HG03457 (cell line): Measurements from ENCODE around the gene GTPBP10.

Source experiments
- ATAC-seq: cut with Tn5 transposase; IDR thresholded peaks from one replicate; pipeline ENCODE4 v1.9.1; 2021; ENCODE audit warnings: moderate number of reproducible peaks; ENCODE audit not compliant: unreplicated experiment

The GTPBP10 gene

DNA sequence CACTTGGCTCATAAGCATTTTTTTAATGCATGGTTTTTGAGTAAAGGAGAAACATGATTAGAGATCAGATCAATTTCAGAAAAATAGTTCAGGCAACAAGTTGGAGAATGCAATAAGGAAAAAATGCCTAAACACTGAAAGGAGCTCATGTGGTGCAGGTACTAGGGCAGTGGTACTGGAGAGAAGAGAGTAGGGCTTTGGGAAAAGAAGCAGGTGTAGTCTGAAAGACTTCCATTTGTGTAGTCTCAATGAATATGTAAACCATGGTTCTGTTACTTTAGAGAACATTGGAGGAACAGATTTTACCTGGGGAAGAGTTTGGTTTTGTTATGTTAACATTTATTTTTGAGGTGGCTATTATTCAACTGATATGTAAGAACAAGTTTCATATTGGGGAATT, 5.5 kb downstream of the GTPBP10 start:
- ATAC-seq = no peak

DNA sequence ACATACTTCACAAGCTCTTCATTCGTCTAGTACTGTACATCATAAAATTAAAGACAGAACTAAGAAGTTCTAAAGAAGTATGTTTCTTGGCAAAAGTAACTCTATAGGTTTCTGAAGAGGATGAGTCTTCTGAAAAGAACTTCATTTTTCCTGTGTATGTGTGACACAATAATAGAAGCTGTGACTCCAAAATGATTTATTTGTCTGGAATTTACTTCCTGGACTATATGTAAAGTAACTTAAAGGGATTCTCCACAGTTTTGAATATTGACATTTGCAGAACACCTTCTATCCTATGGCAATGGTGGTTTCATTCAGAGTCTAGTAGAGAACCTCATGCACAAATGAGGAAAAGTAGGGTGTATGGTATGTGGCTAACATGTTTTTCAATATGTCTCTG, 36.9 kb downstream of the GTPBP10 start:
- ATAC-seq = no peak

DNA sequence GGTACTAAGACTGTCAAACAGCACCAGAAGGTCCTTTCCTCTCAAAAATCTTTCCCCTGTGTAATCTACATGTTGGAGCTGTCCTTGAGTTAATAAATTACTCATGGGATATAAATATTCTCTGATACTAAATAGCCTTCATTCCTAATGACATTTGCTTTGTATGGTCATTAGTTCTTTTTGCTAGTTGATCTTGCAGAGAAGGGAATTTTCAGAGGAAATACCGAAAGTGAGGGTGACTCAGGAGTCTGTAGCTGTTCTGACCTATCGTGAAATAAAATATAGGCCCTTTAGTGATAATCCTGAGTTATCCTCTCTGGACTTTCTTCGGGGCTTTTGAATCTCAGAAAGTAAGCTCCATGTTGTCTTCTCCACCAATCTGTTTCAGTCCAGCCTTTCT, 37.3 kb downstream of the GTPBP10 start:
- ATAC-seq = no peak

DNA sequence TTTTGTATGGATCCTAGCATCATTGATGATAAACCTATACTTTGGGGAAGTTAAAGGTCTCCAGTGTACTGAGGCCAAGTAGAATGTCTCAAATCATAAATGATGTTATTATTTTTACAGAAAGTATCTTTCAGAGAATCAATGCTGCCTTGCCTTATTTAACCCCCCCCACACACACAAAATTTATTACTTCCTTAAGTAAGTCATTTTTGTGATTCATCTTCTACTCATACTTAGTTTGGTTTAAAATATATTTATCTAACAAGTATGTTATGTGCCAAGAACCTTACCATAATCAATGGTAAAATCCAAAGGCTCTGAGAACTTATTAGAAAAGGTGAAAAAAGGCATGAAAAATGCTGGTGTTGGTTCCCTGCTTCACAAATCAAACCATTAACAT, 37.9 kb downstream of the GTPBP10 start:
- no peak for ATAC-seq

DNA sequence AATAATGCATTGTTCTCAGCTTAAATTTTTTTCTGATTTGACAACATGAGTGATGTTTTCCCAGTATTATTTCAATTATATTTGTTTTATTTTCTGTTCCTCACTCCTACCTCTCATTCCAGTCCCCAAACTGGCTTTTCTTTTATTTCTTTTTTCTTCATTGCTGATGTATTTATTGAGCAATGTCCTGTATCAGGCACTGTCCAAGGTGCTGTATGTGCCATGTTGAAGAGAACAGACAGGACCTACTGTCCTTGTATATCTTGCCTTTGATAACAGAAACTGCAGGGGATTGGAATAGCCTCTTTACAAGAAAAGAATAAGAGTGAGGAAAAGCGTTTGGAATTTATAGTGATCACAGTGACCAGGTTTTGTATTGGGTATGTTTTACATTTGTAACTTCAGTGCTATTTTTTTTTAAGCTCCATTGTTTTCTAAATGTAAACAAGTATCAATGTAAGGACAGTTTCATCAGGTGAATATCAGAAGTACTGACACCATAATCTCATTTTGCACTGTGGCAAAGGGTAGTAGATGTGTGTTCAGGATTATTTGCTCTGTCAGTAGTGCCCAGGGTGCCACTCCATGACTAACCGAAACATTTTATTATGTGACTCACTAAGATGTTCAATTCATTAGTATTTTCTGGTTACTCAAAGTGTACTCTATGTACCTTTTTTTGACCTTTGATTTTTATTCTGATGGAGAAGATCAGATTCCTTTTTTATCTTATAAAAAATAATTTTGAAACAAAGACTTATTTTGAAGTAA, 41.1 kb downstream of the GTPBP10 start:
- no peak for ATAC-seq

DNA sequence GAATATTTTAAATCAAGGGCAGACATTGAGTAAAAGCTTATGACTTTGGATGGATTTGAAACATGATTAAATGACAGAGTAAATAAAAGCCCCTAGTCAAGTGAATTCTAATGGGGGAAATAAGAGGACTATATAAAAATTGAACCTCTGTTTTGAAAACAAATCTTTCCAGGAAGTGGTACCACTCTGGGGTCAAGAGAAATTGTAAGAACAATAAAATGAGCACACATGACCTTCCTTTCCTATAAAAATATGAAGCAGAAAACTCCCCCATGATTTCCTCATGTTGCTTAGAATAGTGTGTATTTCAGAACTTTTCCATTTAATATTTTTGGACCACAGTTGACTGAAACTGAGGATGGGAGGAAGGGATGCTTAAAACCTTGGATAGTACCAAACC, 44.4 kb downstream of the GTPBP10 start:
- no peak for ATAC-seq

DNA sequence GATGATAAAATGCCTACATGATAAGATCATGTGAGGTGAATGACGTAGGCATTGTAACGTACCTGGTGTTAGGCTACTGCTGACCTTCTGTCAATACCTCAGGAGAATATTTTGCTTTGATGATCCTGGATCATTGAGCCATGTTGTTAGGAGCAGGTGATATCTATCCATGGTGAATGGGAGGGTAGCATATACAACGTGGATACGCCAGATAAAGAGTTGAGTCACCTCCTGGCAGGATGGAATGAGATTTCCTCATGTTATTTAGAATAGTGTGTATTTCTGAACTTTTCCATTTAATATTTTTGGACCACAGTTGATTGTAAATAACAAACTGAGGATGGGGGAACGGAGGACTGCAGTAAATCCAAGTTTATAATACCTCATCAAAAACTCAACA, 45.0 kb downstream of the GTPBP10 start:
- ATAC-seq = no peak

DNA sequence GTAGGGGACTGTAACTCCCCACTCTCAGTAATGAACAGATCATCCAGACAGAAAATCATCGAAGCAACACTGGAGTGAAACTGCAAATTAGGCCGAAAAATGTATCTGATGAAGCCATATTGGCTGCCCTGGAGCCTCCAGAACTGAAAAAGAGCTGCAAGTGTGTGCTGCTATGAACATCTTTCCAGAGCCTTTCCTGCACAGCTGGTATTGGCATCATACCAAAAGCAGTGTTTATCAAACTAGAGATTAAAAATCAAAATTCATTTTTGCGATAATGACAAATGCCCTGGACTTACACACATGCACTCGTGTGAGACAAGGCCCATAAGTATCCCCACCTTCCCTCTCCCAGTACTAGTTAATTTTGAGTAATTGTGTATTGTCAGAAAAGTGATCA, 49.9 kb downstream of the GTPBP10 start:
- no peak for ATAC-seq

DNA sequence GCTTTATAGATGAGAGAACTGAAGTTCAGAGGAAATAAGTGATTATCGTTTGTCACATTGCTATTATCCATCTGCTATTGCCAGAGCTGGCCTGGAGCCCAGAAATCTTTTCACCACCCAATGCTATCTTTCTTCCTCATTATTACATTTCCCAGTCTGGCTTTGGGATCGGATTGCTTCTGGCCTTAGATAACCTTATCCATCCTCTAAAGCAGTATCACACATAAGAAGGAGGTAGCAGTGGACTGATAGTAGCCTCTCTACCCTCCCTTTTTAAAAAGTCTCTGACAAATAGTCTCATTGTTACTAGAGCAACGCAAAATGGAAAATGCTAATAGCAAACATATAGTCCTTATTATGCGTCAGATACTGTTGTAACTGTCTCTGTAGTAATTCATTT, 55.5 kb downstream of the GTPBP10 start:
- ATAC-seq = no peak

DNA sequence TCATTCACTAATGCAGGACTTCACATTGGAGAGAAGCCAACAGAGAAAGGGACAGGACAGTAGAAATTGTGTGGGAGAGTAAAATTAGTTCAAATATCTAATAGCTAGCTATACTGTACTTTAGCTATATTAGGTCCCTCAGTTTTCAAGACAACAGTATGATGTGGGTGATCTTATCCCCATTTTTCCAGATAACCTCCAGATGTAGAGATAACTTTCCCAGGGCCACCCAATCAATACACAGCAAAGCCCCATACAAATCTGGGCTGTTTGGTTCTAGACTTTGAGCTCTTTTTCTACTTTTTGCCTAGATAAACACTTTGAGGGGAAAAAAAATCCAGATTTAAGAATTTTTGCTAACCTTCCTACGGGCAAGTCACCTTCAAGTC, 56.3 kb downstream of the GTPBP10 start:
- no peak for ATAC-seq

DNA sequence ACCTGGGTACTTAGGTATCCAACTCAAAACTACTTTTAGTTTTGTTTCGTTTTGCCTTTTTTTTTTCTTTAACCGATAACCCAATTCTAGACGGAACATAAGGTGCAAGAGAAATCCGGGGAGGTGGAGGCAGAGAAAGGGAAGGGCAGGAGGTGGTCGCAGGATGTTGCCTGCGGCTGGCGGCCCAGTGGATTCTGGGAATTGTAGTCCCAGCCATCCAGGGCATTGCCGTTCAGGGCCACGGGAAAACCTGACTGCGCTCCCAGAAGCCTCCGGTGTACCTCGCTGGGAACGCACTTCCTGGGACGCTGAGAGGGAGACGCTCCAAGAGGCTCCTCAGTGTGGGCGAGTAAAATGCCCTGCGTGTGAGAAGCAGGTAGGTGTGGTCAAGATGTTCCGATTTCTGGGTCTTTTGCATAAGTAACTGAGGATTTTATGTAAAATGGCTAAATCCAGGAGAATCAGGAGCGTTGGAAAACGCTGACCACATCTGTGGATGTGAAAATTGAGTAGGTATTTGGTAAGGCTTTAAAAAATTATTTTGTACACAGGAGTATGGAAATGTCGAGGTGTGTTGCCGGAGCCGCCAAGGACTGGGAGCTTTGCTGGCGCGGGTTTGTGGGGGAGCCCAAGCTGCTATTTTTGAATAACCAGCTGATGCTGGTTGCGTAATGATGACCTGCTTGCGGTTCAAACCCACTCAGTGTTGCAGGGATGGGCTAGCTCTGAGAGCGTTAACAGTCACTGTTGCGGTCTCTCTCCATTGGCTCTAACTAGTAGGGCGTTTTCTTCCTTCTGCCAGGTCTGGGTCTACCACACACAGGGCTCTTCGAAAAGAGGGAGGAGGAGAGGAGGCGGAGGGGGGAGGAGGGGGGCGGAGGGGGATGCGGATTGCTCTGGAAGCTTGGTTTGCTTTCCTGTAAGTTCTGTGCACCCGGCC, 56.9 kb downstream of the GTPBP10 start, which contains the start of gene CLDN12:
TSS of gene CLDN12 (plus strand) at position 288 of the 940 bp plus-strand sequence. CDS start 9,216 bp downstream, outside the sequence.
- ATAC-seq = peak; percentile 93

DNA sequence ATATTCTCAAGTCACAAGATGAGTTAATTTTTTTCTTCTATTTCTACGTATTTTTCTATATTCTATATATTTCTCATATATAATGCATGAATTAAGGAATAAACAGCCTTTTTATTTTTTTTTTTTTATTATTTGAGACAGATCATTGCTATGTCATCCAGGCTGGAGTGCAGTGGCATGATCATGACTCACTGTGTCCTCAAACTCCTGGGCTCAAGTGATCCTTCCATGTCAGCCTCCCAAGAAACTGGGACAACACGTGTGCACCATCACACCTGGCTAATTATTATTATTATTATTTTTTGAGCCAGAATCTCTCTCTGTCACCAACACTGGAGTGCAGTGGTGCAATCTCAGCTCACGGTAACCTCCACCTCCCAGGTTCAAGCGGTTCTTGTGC, 58.3 kb downstream of the GTPBP10 start:
- ATAC-seq = no peak

DNA sequence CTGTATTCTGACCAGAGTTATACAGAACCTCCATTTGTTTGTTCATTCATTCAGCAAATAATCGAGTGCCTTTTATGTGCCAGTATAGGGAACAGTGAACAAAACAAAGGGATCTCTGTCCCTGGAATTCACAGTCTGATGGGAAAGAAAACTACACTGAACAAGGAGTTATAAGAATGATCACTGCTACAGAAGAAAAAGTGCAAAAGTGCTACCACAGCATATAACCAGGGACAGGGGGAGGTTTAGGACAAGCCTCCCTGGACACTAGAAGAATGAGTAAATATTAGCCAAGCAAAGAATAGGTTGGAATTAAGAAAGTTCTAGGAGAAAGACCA, 60.9 kb downstream of the GTPBP10 start:
- ATAC-seq = no peak

DNA sequence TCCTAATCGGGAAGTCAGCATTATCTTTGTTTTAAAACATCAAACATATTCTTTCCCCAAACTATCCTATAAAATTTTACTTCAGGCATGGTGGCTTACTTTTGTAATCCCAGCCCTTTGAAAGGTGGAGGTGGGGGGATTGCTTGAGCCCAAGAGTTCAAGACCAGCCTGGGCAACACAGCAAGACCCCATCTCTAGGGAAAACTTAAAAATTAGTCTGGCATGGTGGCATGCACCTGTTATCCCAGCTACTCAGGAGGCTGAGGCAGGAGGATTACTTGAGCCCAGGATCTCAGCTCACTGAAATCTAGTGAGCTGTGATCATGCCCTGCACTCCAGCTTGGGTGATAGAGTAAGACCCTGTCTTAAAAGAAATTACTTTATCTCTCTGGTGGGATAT, 61.6 kb downstream of the GTPBP10 start:
- ATAC-seq = no peak

DNA sequence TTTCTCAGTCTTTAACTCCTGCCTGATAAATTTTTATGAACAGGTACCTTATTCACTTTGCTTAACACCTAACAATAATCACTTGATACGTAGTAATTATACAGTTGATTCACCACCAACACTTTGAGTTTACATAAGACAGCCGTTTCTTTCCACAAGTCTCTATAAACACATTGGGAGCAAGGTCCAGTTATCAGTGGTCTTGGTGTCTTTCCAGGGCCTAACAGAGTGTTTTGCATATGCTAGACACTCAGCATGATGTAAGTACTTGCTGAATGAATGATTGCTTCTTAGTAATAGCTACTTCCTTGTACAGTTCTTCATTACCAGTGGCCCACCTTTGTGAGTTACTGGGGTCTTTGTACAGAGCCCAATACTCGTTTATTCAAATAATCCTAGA, 63.2 kb downstream of the GTPBP10 start:
- ATAC-seq = no peak

DNA sequence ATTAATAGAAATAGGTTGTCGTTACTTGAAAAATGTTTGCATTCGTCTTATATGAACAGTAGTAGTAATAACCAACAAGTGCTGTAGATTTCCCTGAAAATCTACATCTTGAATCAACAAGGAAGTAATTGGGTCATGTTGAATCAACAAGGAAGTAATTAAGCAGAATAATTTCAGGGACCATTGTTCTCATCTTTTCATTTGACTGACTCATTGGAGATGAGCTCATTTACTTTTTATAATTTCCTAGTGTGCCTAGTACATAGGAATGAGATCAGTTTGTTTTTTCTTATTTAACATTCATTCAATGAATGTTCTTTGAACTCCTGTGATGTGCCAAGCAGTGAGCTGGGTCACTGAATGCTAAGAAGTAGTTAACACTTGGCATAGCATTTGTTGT, 65.0 kb downstream of the GTPBP10 start:
- no peak for ATAC-seq

DNA sequence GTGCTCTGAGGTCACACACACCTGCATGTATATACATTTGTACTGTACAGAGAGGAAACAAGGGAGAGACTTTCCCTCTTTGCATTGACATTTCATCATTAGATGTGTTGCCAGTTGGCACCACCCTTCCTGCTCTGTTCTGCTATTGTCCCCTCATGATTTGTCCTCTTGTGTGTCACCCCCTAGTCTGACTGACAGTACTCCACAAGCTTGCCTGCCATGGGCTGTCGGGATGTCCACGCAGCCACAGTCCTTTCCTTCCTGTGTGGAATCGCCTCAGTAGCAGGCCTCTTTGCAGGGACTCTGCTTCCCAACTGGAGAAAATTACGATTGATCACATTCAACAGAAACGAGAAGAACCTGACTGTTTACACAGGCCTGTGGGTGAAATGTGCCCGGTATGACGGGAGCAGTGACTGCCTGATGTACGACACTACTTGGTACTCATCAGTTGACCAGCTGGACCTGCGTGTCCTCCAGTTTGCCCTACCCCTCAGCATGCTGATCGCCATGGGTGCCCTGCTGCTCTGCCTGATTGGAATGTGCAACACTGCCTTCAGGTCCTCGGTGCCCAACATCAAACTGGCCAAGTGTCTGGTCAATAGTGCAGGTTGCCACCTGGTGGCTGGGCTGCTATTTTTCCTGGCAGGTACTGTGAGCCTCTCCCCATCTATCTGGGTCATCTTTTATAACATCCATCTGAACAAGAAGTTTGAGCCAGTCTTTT, 66.1 kb downstream of the GTPBP10 start:
- ATAC-seq = no peak

DNA sequence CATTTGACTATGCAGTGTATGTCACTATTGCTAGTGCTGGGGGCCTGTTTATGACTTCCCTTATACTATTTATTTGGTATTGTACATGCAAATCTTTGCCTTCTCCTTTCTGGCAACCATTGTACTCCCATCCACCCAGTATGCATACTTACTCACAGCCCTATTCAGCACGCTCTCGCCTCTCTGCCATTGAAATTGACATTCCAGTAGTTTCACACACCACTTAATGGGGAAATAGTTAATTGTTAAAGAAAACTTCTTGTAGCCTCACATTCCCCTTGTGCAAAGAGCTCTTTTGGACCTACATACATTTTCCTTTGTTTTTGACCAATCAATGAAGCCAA, 66.6 kb downstream of the GTPBP10 start:
- ATAC-seq = no peak

DNA sequence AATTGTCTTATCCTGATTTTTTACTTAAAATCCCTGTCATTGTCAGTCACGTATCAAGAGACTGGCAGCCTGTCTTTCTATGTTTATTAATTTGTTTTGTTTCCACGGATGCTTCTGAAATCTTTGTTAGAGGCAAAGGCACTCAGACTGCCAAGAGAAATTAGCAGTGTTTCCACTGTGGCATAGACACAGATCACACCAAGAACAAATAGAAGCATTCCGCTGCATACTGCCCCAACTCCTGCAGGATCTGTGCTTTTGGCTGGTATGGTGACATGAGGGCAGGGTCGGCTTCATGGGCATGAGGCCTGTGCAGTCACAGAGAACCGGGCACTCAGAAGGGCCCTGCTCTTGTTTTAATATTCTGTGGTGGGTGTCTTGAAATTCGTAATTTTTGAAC, 75.1 kb downstream of the GTPBP10 start:
- ATAC-seq = no peak

DNA sequence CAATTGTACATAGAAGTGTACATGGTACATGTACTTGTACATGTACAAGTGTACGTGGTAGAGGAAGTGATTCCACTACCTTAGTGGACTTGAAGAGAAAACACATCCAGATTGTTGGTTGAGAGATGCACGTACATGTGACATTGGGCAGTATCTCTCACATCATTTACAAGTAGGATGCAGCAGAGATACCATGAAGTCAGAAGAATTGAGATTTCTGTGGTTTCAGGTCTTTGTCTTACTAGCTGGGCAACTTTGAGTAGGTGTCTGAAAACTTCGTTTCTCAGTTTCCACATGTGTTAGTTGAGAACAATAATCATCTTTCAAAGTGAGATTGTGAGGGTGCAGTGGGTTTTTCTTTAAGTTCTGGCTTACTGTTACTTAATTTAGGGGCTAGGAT, 78.2 kb downstream of the GTPBP10 start:
- ATAC-seq = peak; percentile 89

DNA sequence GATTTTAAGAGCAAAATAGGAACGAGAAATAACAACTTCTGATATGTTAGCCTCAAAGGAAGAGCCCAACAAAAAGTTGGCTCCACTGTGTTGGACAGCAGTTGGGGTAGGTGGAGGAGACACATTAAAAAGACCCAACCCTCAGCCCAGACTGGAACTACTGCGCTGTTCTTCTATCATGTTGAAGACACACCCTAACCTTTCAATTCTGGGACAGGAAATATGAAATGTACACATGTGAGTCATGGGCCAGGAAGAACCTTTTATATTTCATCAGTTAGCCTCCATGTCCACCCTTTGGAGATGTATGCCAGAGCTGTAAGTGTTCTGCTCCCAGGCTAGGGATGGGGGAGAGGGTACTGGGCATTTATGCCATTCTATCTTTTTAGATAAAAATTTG, 78.9 kb downstream of the GTPBP10 start:
- ATAC-seq = no peak
